SK-N-MC (cell line): ENCODE measurements around the gene POLR3F.
"Not testable (repeated sequence)": the region's sequence is repeated elsewhere in the genome, so short reads cannot be mapped to it uniquely, and the experiment has no call there.

Experiments
- DNase-seq: peaks from one replicate; pipeline ENCODE4 v3.0.0-alpha.2; 2011; ENCODE audit warnings: low read depth, low spot score
- H3K27ac ChIP-seq: fragments of 200-600 bp; sonication (generic); 2 replicates; pipeline ENCODE4 v1.5.1; 2016; ENCODE audit warnings: mixed run types
- H3K36me3 ChIP-seq: fragments of 200-600 bp; sonication (generic); 2 replicates; pipeline ENCODE4 v1.6.1; 2017; ENCODE audit warnings: antibody characterized with exemption, low read length, mixed read lengths; ENCODE audit not compliant: insufficient read depth
- H3K4me3 ChIP-seq: fragments of 200-600 bp; sonication (generic); 2 replicates; pipeline ENCODE4 v1.5.1; 2016
- H3K9ac ChIP-seq: fragments of 200-600 bp; sonication (generic); 2 replicates; pipeline ENCODE4 v1.8.0; 2017; ENCODE audit warnings: mixed run types, mixed read lengths; ENCODE audit not compliant: insufficient read length
- H3K9me3 ChIP-seq: fragments of 200-600 bp; sonication (generic); 2 replicates; pipeline ENCODE4 v1.6.1; 2017; ENCODE audit warnings: low read depth, mild to moderate bottlenecking, antibody characterized with exemption, low read length, moderate library complexity, mixed read lengths
- EZH2 ChIP-seq: fragments of 200-600 bp; sonication (generic); IDR thresholded peaks from one replicate; pipeline ENCODE4 v1.6.1; 2017; ENCODE audit warnings: antibody characterized with exemption
- FOXP2 ChIP-seq: optimal IDR thresholded peaks from 2 replicates; pipeline ENCODE3; 2011; ENCODE audit warnings: mild to moderate bottlenecking, moderate library complexity; ENCODE audit not compliant: insufficient read depth; ENCODE audit errors: extremely low read length, control extremely low read depth
- POLR2AphosphoS5 ChIP-seq: IDR thresholded peaks from 2 replicates; pipeline ENCODE4 v1.6.1; 2012; ENCODE audit warnings: mild to moderate bottlenecking, low read depth, low read length, borderline replicate concordance

The POLR3F gene

GRCh38 chr20:18513208-18513607 is 46.0 kb downstream of the POLR3F start:
- TF ChIP-seq FOXP2: no peak
- TF ChIP-seq EZH2: no peak
- no peak for TF ChIP-seq POLR2AphosphoS5
- H3K9ac ChIP-seq: no peak overlapping the region
- no peaks in the 10 kb centered on the region for H3K9me3 ChIP-seq
- H3K27ac ChIP-seq: no peak overlapping the region
- peaks cover 57% of the 10 kb centered on the region for H3K36me3 ChIP-seq
- no peak overlapping the region for H3K4me3 ChIP-seq
- no peak for DNase-seq

GRCh38 chr20:18514127-18514526 is 46.9 kb downstream of the POLR3F start:
- no peak for DNase-seq
- TF ChIP-seq EZH2 (no peak), FOXP2 (no peak), POLR2AphosphoS5 (no peak)
- Histone ChIP-seq H3K9me3 (no peaks in the 10 kb centered on the region), H3K9ac (no peak overlapping the region), H3K27ac (no peak overlapping the region), H3K4me3 (no peak overlapping the region), H3K36me3 (peaks cover 57% of the 10 kb centered on the region)

GRCh38 chr20:18515973-18516372 is 48.8 kb downstream of the POLR3F start:
- TF ChIP-seq FOXP2: no peak
- no peak for TF ChIP-seq POLR2AphosphoS5
- TF ChIP-seq EZH2: no peak
- Histone ChIP-seq H3K9ac (no peak overlapping the region), H3K27ac (no peak overlapping the region), H3K4me3 (no peak overlapping the region), H3K9me3 (no peaks in the 10 kb centered on the region), H3K36me3 (peaks cover 39% of the 10 kb centered on the region)
- no peak for DNase-seq

GRCh38 chr20:18522066-18522465 is 54.9 kb downstream of the POLR3F start:
- peaks cover 29% of the 10 kb centered on the region for H3K36me3 ChIP-seq
- not testable (repeated sequence) for DNase-seq, H3K27ac ChIP-seq, H3K9me3 ChIP-seq, H3K9ac ChIP-seq, H3K4me3 ChIP-seq

GRCh38 chr20:18523066-18523465 is 55.9 kb downstream of the POLR3F start:
- H3K9me3 ChIP-seq: no peaks in the 10 kb centered on the region
- no peak overlapping the region for H3K27ac ChIP-seq
- H3K9ac ChIP-seq: no peak overlapping the region
- DNase-seq: no peak
- no peak overlapping the region for H3K4me3 ChIP-seq
- TF ChIP-seq EZH2 (no peak), FOXP2 (no peak), POLR2AphosphoS5 (no peak)
- H3K36me3 ChIP-seq: peaks cover 34% of the 10 kb centered on the region

GRCh38 chr20:18524646-18525045 is 57.5 kb downstream of the POLR3F start:
- TF ChIP-seq FOXP2 (no peak), POLR2AphosphoS5 (no peak), EZH2 (no peak)
- peaks cover 50% of the 10 kb centered on the region for H3K36me3 ChIP-seq
- DNase-seq: no peak
- H3K9ac ChIP-seq: no peak overlapping the region
- H3K4me3 ChIP-seq: no peak overlapping the region
- H3K27ac ChIP-seq: no peak overlapping the region
- no peaks in the 10 kb centered on the region for H3K9me3 ChIP-seq

- H3K9me3 ChIP-seq, DNase-seq, H3K27ac ChIP-seq, H3K9ac ChIP-seq, H3K4me3 ChIP-seq: not testable (repeated sequence)
- peaks cover 65% of the 10 kb centered on the region for H3K36me3 ChIP-seq
Measured at GRCh38 chr20:18526761-18527160, 59.6 kb downstream of the POLR3F start.

GRCh38 chr20:18527339-18527738 is 60.1 kb downstream of the POLR3F start:
- no peak overlapping the region for H3K27ac ChIP-seq
- peaks cover 71% of the 10 kb centered on the region for H3K36me3 ChIP-seq
- no peak for DNase-seq
- no peaks in the 10 kb centered on the region for H3K9me3 ChIP-seq
- TF ChIP-seq POLR2AphosphoS5 (no peak), EZH2 (no peak), FOXP2 (no peak)
- H3K9ac ChIP-seq: no peak overlapping the region
- H3K4me3 ChIP-seq: no peak overlapping the region

- Histone ChIP-seq H3K27ac (no peak overlapping the region), H3K36me3 (peaks cover 76% of the 10 kb centered on the region), H3K9me3 (no peaks in the 10 kb centered on the region), H3K4me3 (no peak overlapping the region), H3K9ac (no peak overlapping the region)
- TF ChIP-seq POLR2AphosphoS5: no peak
- no peak for TF ChIP-seq FOXP2
- TF ChIP-seq EZH2: no peak
- no peak for DNase-seq
Measured at GRCh38 chr20:18527836-18528235, 60.6 kb downstream of the POLR3F start.

- DNase-seq: no peak
- H3K9ac ChIP-seq: no peak overlapping the region
- no peak overlapping the region for H3K4me3 ChIP-seq
- H3K36me3 ChIP-seq: peaks cover 88% of the 10 kb centered on the region
- H3K27ac ChIP-seq: no peak overlapping the region
- TF ChIP-seq EZH2 (no peak), POLR2AphosphoS5 (no peak), FOXP2 (no peak)
- no peaks in the 10 kb centered on the region for H3K9me3 ChIP-seq
Measured at GRCh38 chr20:18529041-18529440, 61.9 kb downstream of the POLR3F start.
